ENCODE results near the gene PLEKHA4.
"Not testable (repeated sequence)": the region's sequence is repeated elsewhere in the genome, so short reads cannot be mapped to it uniquely, and the experiment has no call there.

Gene PLEKHA4

DNA sequence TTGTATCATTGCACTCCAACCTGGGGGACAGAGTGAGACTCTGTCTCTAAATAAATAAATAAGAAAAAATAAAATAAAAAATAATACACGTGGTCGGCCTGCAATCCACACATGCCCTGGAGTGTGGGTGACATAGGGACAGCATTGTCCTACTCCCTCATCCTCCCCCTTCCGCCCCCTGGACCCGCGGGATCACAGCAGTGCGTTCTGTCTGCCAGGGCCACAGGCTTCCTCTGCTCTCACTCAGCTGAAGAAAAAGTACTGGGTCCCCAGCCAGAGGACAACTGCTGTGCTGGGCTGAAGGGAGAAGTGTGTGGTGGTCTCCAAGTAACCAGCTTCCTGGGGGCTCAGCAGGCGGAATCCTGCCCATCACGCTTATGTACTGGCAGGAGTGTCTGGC is 63.9 kb downstream of the PLEKHA4 start:
- Histone ChIP-seq H3K4me1 (ENCODE audit: control insufficient read depth, insufficient read depth, low read length) (peaks cover 3% of the 10 kb centered on the region), H3K27me3 (replicated peaks; ENCODE audit: control insufficient read depth, insufficient read depth, low read length) (no peaks in the 10 kb centered on the region), H3K9ac (ENCODE audit: low read length) (no peak overlapping the region), H3K4me3 (ENCODE audit: low read length) (no peak overlapping the region), H3K36me3 (ENCODE audit: control insufficient read depth, insufficient read depth, low read length, severe bottlenecking) (no peaks in the 10 kb centered on the region), H3K9me3 (ENCODE audit: control insufficient read depth, low read length) (no peaks in the 10 kb centered on the region)
- no peak for DNase-seq (ENCODE audit: low read depth)

DNA sequence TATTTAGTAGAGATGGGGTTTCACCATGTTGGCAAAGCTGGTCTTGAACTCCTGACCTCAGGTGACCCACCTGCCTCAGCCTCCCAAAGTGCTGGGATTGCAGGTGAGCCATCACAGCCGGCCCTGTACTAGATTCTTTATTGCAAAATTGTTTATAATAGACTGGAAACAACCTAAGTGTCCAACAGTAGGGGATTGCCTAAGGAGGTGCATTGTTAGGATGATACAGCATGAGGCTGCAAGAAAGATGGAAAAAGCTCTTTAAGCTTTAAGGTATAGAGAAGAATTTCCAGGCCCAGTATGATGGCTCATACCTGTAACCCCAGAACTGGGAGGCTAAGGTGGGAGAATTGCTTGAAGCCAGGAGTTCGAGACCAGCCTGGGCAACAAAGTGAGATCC is 65.8 kb downstream of the PLEKHA4 start:
- Histone ChIP-seq H3K27me3 (replicated peaks; ENCODE audit: control insufficient read depth, insufficient read depth, low read length) (no peaks in the 10 kb centered on the region), H3K4me3 (ENCODE audit: low read length) (no peak overlapping the region), H3K4me1 (ENCODE audit: control insufficient read depth, insufficient read depth, low read length) (peaks cover 7% of the 10 kb centered on the region), H3K9ac (ENCODE audit: low read length) (no peak overlapping the region), H3K9me3 (ENCODE audit: control insufficient read depth, low read length) (no peaks in the 10 kb centered on the region), H3K36me3 (ENCODE audit: control insufficient read depth, insufficient read depth, low read length, severe bottlenecking) (no peaks in the 10 kb centered on the region)
- DNase-seq (ENCODE audit: low read depth) = no peak

DNA sequence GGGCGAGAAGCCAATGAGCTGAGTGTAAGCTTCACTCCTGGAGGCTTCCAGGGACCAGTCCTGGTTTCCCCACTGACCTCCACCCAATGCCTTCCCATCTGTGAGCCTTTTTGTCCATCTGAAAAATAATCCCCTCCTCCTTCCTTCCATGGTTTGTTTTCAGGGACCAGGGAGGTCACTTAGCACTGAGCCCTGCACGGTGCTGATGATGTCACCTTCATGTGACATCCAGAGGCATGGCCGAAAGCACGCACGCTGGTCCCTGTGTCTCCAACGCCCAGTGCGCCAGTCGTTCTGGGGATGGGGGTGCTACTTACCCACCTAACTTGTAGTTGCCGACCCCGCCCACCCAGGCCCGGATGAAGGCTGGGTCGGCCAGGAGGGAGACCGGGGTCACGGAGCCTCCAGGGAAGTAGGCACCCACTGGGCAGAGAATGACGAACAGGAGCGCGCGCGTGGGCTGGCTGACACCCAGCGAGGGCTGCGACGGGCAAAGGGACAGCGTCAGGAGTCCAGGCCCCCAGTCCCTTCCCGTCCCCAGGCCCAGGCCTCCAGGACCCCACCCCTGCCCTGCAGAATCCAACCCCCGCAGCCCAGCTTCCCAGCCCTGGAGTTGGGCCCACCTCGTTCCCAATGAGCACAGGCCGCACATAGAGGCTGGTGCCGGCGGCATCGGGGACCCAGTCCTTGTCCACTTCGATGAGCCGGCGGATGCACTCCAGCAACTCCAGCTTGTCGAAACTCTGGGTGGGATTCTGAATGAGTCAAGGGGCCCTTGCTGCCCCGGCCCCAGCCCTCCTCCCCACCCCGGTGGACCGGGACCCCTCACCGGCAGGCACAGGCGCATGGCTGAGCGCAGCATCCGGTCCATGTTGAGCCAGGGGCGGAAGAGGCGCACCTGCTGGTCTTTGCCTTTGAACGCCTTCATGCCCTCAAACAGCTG is 68.8 kb downstream of the PLEKHA4 start:
- DNase-seq (ENCODE audit: low read depth) = no peak
- Histone ChIP-seq H3K9ac (ENCODE audit: low read length) (peak overlapping the region; percentile 14), H3K4me3 (ENCODE audit: low read length) (no peak overlapping the region), H3K27me3 (replicated peaks; ENCODE audit: control insufficient read depth, insufficient read depth, low read length) (no peaks in the 10 kb centered on the region), H3K9me3 (ENCODE audit: control insufficient read depth, low read length) (no peaks in the 10 kb centered on the region), H3K36me3 (ENCODE audit: control insufficient read depth, insufficient read depth, low read length, severe bottlenecking) (no peaks in the 10 kb centered on the region), H3K4me1 (ENCODE audit: control insufficient read depth, insufficient read depth, low read length) (peaks cover 27% of the 10 kb centered on the region)

DNA sequence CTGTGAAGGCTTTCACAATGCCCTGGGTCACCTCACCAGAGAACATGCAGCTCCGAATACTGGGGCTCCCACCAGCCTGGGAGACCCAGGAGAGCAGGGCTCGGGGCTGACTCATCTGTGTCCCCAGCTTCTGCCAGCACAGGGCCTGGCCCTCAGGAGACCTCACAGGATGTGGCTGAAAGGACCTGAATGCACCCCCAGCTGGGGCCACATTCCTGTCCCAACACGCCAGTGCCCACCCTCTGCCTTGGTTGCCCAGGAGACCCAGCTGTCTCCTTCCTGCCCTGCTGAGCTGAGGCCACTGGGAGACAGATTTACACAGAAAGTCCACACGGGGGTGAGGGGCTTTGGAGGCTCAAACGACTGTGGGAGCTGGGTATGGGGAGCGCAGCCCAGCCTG is 69.5 kb downstream of the PLEKHA4 start:
- DNase-seq (ENCODE audit: low read depth) = peak; percentile 30
- Histone ChIP-seq H3K4me3 (ENCODE audit: low read length) (no peak overlapping the region), H3K36me3 (ENCODE audit: control insufficient read depth, insufficient read depth, low read length, severe bottlenecking) (no peaks in the 10 kb centered on the region), H3K27me3 (replicated peaks; ENCODE audit: control insufficient read depth, insufficient read depth, low read length) (no peaks in the 10 kb centered on the region), H3K9ac (ENCODE audit: low read length) (peak overlapping the region; percentile 14), H3K9me3 (ENCODE audit: control insufficient read depth, low read length) (no peaks in the 10 kb centered on the region), H3K4me1 (ENCODE audit: control insufficient read depth, insufficient read depth, low read length) (peaks cover 30% of the 10 kb centered on the region)

DNA sequence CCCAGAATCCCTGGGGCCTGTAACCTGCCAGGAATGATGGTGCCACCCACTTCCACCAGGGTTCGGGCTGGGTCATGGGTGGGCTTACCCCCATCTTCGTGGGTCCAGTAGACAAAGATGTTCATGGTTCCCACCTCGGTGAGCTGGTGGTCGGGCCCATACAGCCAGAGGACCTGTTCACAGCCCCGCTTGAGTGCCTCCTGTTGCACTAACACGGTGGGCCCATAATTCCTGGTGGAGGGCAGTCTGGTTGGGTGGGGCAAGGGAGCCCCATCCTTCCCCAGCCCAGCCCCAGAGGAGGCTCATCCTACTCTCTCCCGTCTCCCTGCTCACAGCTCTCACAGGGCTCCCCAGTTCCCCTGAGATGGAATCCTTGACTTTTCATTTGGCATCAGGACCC is 71.3 kb downstream of the PLEKHA4 start:
- no peaks in the 10 kb centered on the region for H3K9me3 ChIP-seq (ENCODE audit: control insufficient read depth, low read length)
- H3K4me1 ChIP-seq (ENCODE audit: control insufficient read depth, insufficient read depth, low read length) = peaks cover 30% of the 10 kb centered on the region
- no peak overlapping the region for H3K9ac ChIP-seq (ENCODE audit: low read length)
- no peak overlapping the region for H3K4me3 ChIP-seq (ENCODE audit: low read length)
- no peaks in the 10 kb centered on the region for H3K27me3 ChIP-seq (replicated peaks; ENCODE audit: control insufficient read depth, insufficient read depth, low read length)
- no peak for DNase-seq (ENCODE audit: low read depth)
- H3K36me3 ChIP-seq (ENCODE audit: control insufficient read depth, insufficient read depth, low read length, severe bottlenecking) = no peaks in the 10 kb centered on the region

DNA sequence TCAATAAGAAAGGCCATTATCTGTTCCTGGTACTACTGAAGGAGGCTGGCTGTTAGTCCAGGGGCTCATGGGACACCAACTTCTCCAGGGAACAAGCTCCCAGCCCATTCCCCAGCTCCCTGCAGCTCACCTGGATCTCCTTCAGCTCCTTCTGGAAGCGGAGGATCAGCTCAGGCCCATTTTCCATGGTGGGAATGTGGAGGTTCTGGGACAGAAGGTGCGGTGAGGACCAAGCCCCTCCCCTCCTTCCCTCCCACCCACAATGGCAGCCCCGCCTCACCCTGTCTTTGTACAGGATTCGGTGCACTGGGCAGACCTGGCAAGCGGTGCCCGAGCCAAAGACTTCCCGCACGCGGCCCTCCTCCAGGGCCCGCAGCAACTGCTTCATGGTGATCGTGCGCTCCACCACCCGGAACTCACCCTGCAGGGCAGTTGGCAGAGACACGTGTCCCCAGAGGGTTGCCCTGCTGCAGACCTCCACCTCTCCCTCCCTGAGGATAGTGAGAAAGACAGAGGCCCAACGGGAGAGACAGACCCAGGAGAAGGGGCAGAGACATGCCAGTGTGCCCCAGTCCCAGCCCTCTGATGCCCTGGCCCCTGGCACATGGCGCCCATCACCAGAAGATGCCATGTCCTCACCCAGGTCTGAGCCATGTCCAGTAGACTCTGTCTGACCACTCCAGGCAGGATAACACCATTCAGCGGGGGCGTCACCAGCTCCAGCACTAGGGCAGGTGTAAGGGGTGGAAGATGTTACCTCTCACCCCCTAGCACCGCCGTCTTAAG is 71.9 kb downstream of the PLEKHA4 start:
- Histone ChIP-seq H3K4me1 (ENCODE audit: control insufficient read depth, insufficient read depth, low read length) (peaks cover 30% of the 10 kb centered on the region), H3K27me3 (replicated peaks; ENCODE audit: control insufficient read depth, insufficient read depth, low read length) (no peaks in the 10 kb centered on the region), H3K9ac (ENCODE audit: low read length) (peak overlapping the region; percentile 86), H3K36me3 (ENCODE audit: control insufficient read depth, insufficient read depth, low read length, severe bottlenecking) (no peaks in the 10 kb centered on the region), H3K9me3 (ENCODE audit: control insufficient read depth, low read length) (no peaks in the 10 kb centered on the region), H3K4me3 (ENCODE audit: low read length) (peak overlapping the region; percentile 51)
- DNase-seq (ENCODE audit: low read depth) = no peak

DNA sequence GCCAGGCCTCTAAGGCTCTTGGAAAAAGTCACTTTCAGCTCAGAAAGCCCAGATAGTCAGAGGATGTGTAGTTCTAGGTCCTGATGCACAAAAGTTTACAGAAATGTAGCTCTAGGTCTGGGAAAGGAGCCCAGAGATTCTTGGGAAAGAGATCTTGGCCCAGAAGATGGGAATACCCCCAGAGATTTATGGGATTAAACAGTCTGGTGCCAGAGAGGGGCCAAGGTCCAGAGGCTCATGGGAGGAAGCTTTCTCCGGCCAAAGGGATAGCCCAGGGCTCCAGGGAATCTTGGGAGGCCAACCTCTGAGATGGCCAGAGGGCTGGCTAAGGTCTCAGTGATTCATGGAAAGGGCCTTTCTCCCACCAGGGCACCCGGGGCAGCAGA is 72.7 kb downstream of the PLEKHA4 start:
- DNase-seq (ENCODE audit: low read depth) = no peak
- H3K4me3 ChIP-seq (ENCODE audit: low read length) = peak overlapping the region; percentile 73

DNA sequence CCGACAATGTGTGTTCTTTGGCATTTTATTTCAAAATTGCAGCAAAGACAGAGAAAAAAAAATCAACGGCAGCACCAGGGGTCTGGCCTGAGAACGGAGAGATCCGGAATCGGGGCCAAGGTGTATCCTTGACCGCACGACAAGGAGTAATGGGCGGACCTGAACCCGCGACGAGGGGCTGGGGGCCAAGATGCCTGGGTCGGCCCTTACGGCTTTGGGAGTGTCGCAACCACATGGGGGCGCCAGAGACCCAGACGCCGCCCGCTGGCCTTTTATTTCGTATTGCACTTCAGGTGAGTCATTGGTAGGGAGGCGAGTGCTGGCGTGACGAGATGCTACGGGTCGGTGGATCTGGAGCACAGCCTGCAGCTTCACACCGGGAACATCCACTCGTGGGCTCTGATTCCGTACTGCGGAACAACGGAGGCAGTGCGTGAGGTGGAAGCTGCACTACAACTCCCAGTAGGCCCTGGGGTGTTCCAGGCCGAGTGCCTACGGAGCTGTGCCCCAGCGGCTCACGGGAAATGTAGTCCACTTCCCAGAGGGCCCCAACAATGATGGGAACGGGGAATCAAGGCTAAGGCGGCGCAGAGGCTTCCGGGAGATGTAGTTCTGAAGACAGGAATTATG is 73.2 kb downstream of the PLEKHA4 start:
- no peaks in the 10 kb centered on the region for H3K27me3 ChIP-seq (replicated peaks; ENCODE audit: control insufficient read depth, insufficient read depth, low read length)
- H3K36me3 ChIP-seq (ENCODE audit: control insufficient read depth, insufficient read depth, low read length, severe bottlenecking) = no peaks in the 10 kb centered on the region
- H3K4me3 ChIP-seq (ENCODE audit: low read length) = peak overlapping the region; percentile 73
- peak; percentile 96 for DNase-seq (ENCODE audit: low read depth)
- H3K4me1 ChIP-seq (ENCODE audit: control insufficient read depth, insufficient read depth, low read length) = peaks cover 30% of the 10 kb centered on the region
- H3K9ac ChIP-seq (ENCODE audit: low read length) = peak overlapping the region; percentile 86
- no peaks in the 10 kb centered on the region for H3K9me3 ChIP-seq (ENCODE audit: control insufficient read depth, low read length)

More for the DNA sequence above, 72.7 kb downstream of the PLEKHA4 start:
- H3K9me3 ChIP-seq (ENCODE audit: control insufficient read depth, low read length) = no peaks in the 10 kb centered on the region
- H3K4me1 ChIP-seq (ENCODE audit: control insufficient read depth, insufficient read depth, low read length) = peaks cover 30% of the 10 kb centered on the region
- H3K36me3 ChIP-seq (ENCODE audit: control insufficient read depth, insufficient read depth, low read length, severe bottlenecking) = no peaks in the 10 kb centered on the region
- H3K27me3 ChIP-seq (replicated peaks; ENCODE audit: control insufficient read depth, insufficient read depth, low read length) = no peaks in the 10 kb centered on the region
- peak overlapping the region; percentile 86 for H3K9ac ChIP-seq (ENCODE audit: low read length)

DNA sequence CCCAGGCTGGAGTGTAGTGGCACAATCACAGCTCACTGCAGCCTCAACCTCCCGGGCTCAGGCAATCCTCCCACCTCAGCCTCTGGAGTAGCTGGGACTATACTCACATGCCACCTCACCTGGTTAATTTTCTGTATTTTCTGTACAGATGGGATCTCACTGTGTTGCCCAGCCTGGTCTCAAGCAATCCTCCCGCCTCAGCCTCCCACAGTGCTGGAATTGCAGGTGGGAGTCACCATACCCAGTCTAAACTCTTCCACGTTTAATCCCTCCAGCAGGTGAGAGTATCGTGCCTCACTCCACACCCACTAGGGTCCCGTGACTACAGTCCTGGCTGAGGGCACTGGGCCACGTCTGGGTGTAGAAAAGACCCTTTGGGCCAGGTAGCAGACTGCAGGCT is 74.1 kb downstream of the PLEKHA4 start:
- no peak overlapping the region for H3K4me3 ChIP-seq (ENCODE audit: low read length)
- DNase-seq (ENCODE audit: low read depth) = no peak

DNA sequence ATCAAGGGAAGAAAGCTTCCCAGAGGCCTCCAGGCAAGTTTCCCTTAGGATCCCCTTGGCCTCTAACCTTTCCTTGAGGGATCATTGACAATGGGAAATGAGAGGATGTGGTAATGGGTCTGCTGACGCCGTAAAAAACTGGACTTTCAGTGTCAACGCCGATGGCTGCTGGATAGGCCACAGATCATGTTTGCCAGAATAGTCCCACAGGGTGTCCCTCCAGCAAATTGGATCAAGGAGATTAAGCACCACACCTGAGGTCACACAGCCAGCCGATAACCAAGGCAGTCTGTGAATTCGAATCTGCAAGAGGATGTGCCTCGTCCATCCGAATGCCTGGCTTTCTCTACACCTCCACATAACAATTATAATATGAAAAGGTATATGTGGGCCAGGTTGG is 75.1 kb downstream of the PLEKHA4 start:
- H3K9ac ChIP-seq (ENCODE audit: low read length) = no peak overlapping the region
- no peaks in the 10 kb centered on the region for H3K36me3 ChIP-seq (ENCODE audit: control insufficient read depth, insufficient read depth, low read length, severe bottlenecking)
- no peaks in the 10 kb centered on the region for H3K27me3 ChIP-seq (replicated peaks; ENCODE audit: control insufficient read depth, insufficient read depth, low read length)
- peaks cover 22% of the 10 kb centered on the region for H3K4me1 ChIP-seq (ENCODE audit: control insufficient read depth, insufficient read depth, low read length)
- no peak for DNase-seq (ENCODE audit: low read depth)
- H3K4me3 ChIP-seq (ENCODE audit: low read length) = no peak overlapping the region
- no peaks in the 10 kb centered on the region for H3K9me3 ChIP-seq (ENCODE audit: control insufficient read depth, low read length)

More for the DNA sequence above, 74.1 kb downstream of the PLEKHA4 start:
- peaks cover 28% of the 10 kb centered on the region for H3K4me1 ChIP-seq (ENCODE audit: control insufficient read depth, insufficient read depth, low read length)
- no peaks in the 10 kb centered on the region for H3K27me3 ChIP-seq (replicated peaks; ENCODE audit: control insufficient read depth, insufficient read depth, low read length)
- H3K9me3 ChIP-seq (ENCODE audit: control insufficient read depth, low read length) = no peaks in the 10 kb centered on the region
- peak overlapping the region; percentile 86 for H3K9ac ChIP-seq (ENCODE audit: low read length)
- H3K36me3 ChIP-seq (ENCODE audit: control insufficient read depth, insufficient read depth, low read length, severe bottlenecking) = no peaks in the 10 kb centered on the region

DNA sequence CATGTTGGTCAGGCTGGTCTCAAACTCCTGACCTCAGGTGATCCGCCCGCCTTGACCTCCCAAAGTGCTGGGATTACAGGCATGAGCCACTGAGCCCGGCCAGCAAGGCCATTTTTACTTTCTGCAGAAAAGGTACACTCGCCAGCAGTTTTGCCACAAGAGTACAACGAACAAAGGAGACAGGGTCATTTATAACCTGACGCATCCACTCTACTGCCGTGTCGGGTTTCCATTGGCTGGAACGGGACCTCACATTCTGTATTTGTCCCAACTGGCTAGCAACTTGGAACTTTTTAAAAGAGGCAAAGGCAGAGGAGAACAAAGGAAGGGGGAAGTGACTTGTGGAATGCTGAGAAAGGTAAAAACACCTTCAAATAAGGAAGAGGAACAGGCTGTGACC is 81.1 kb downstream of the PLEKHA4 start:
- not testable (repeated sequence) for DNase-seq (ENCODE audit: low read depth); H3K36me3 ChIP-seq (ENCODE audit: control insufficient read depth, insufficient read depth, low read length, severe bottlenecking); H3K4me3 ChIP-seq (ENCODE audit: low read length); H3K9me3 ChIP-seq (ENCODE audit: control insufficient read depth, low read length); H3K4me1 ChIP-seq (ENCODE audit: control insufficient read depth, insufficient read depth, low read length); H3K9ac ChIP-seq (ENCODE audit: low read length); H3K27me3 ChIP-seq (replicated peaks; ENCODE audit: control insufficient read depth, insufficient read depth, low read length)

Data from adipocyte (in vitro differentiated cells).